B cell (primary cell): ENCODE measurements around the gene NCAPH2. TPM values are rescaled to one million over a fixed set of nuclear protein-coding genes. Genes with fewer than 3 reads are reported as not detected.
A peak's percentile ranks its signal among the peaks of the same experiment; 100 is the strongest.

Experiments used
- ATAC-seq: fragments of 200-7000 bp; cut with Tn5 transposase; one replicate; pipeline ENCODE4 v1.10.0; 2021; ENCODE audit warnings: low read depth, mild to moderate bottlenecking, moderate number of reproducible peaks, moderate library complexity
- CTCF ChIA-PET: fragments of 350-600 bp; sonication (Branson Sonifier 250); formaldehyde crosslinking; loops from one replicate; lab custom pipeline; 2021; ENCODE audit warnings: antibody characterized with exemption, inconsistent platforms; lab: Charles Lee
- POLR2A ChIA-PET: fragments of 350-600 bp; sonication (Branson Sonifier 250); formaldehyde crosslinking; loops from one replicate; lab custom pipeline; 2021; ENCODE audit warnings: antibody characterized with exemption; lab: Charles Lee
- DNase-seq: peaks from one replicate; pipeline ENCODE4 v3.0.0; 2013
- H2AFZ ChIP-seq: 2 replicates; pipeline ENCODE4 v1.6.1; 2012; ENCODE audit warnings: mild to moderate bottlenecking, low read depth, low read length; ENCODE audit not compliant: insufficient read depth, poor library complexity, severe bottlenecking
- H3K27ac ChIP-seq, 2 donors: 1 replicate in 1 of 2; 2 replicates in 1 of 2; pipeline ENCODE4 v1.5.1; 2012 to 2013; ENCODE audit warnings: low read length in 2 of 2, mild to moderate bottlenecking in 2 of 2, moderate library complexity in 1 of 2
- H3K27me3 ChIP-seq, 4 experiments: fragments of 200-600 bp in 1 of 4; sonication (generic) in 1 of 4; replicated peaks in 1 of 4; 1 replicate in 2 of 4; 2 replicates in 2 of 4; pipeline versions ENCODE4 v1.6.1 to v1.7.0; 2013 to 2016; ENCODE audit warnings: low read length in 3 of 4, mild to moderate bottlenecking in 2 of 4, mixed read lengths in 1 of 4, moderate library complexity in 1 of 4; ENCODE audit not compliant: insufficient read depth in 4 of 4, control insufficient read depth in 3 of 4; ENCODE audit errors: control extremely low read depth in 1 of 4
- H3K36me3 ChIP-seq, 2 experiments: replicated peaks in 1 of 2; 1 replicate in 1 of 2; 2 replicates in 1 of 2; pipeline versions ENCODE4 v1.6.1 to v1.7.1; 2013; ENCODE audit warnings: low read length in 1 of 2; ENCODE audit not compliant: insufficient read depth in 2 of 2, control insufficient read depth in 1 of 2; ENCODE audit errors: control extremely low read depth in 1 of 2, extremely low read depth in 1 of 2
- H3K4me1 ChIP-seq, 2 donors: fragments of 200-600 bp in 1 of 2; sonication (generic) in 1 of 2; 1 replicate in 1 of 2; 2 replicates in 1 of 2; pipeline versions ENCODE4 v1.5.1 to v1.6.1; 2013 to 2017; ENCODE audit warnings: low read length in 2 of 2; ENCODE audit not compliant: control insufficient read depth in 2 of 2, insufficient read depth in 2 of 2
- H3K4me2 ChIP-seq: replicated peaks from 2 replicates; pipeline ENCODE3; 2012; ENCODE audit warnings: mild to moderate bottlenecking, low read depth, low read length; ENCODE audit not compliant: poor library complexity, severe bottlenecking
- H3K4me3 ChIP-seq, 5 experiments: fragments of 200-600 bp in 1 of 5; sonication (generic) in 1 of 5; 1 replicate in 3 of 5; 2 replicates in 2 of 5; pipeline versions ENCODE4 v1.5.1 to v1.7.0; 2011 to 2016; ENCODE audit warnings: low read length in 4 of 5, mild to moderate bottlenecking in 4 of 5, low read depth in 2 of 5, control low read depth in 1 of 5, moderate library complexity in 1 of 5; ENCODE audit not compliant: insufficient read depth in 1 of 5; ENCODE audit errors: control extremely low read depth in 1 of 5, extremely low read depth in 1 of 5
- H3K79me2 ChIP-seq: fragments of 200-600 bp; sonication (generic); one replicate; pipeline ENCODE4 v1.6.0; 2016; ENCODE audit warnings: low read length; ENCODE audit not compliant: control insufficient read depth, insufficient read depth
- H3K9ac ChIP-seq: fragments of 200-600 bp; sonication (generic); 2 replicates; pipeline ENCODE4 v1.6.1; 2017; ENCODE audit warnings: mild to moderate bottlenecking, low read length, moderate library complexity
- H3K9me3 ChIP-seq, 3 donors: one replicate each; pipeline versions ENCODE4 v1.6.1 to v1.7.1; 2013; ENCODE audit warnings: low read length in 2 of 3; ENCODE audit not compliant: control insufficient read depth in 2 of 3, insufficient read depth in 1 of 3; ENCODE audit errors: control extremely low read depth in 1 of 3
- H4K20me1 ChIP-seq: 2 replicates; pipeline ENCODE4 v1.6.0; 2012; ENCODE audit warnings: mild to moderate bottlenecking, low read length; ENCODE audit not compliant: insufficient read depth, control insufficient read depth, poor library complexity, severe bottlenecking
- H3K27ac Mint-ChIP-seq: one replicate; pipeline ENCODE4 v1.8.0; 2021; ENCODE audit warnings: mixed read lengths
- H3K27me3 Mint-ChIP-seq: one replicate; pipeline ENCODE4 v1.8.0; 2021; ENCODE audit warnings: mixed read lengths
- H3K4me1 Mint-ChIP-seq: one replicate; pipeline ENCODE4 v1.8.0; 2021; ENCODE audit warnings: mixed read lengths
- H3K4me3 Mint-ChIP-seq: one replicate; pipeline ENCODE4 v1.8.0; 2021; ENCODE audit warnings: mixed read lengths
- H3K9me3 Mint-ChIP-seq: one replicate; pipeline ENCODE4 v1.8.0; 2022; ENCODE audit warnings: mixed read lengths; ENCODE audit not compliant: insufficient read depth
- CTCF ChIP-seq: fragments of 200-600 bp; IDR thresholded peaks from one replicate; pipeline ENCODE4 v1.8.0; 2022; ENCODE audit warnings: antibody characterized with exemption, mild to moderate bottlenecking
- EZH2 ChIP-seq: IDR thresholded peaks from 2 replicates; pipeline ENCODE4 v1.6.1; 2012; ENCODE audit warnings: borderline replicate concordance, low read depth, mild to moderate bottlenecking, moderate library complexity, low read length; ENCODE audit not compliant: insufficient read depth, poor library complexity, severe bottlenecking
- WGBS: methylation state at CpG from one replicate; pipeline ENCODE4 v1.1.5; 2013; ENCODE audit warnings: missing lambda C conversion rate; ENCODE audit not compliant: insufficient coverage; 5-methylcytosine and 5-hydroxymethylcytosine counted together
- intact Hi-C: fragments of 100-400 bp; cut with micrococcal nuclease; formaldehyde crosslinking; loops from one replicate; pipeline ENCODE4 v1.10.0; 2022
- polyA plus RNA-seq: library from polyadenylated mRNA; depleted of rRNA; stranded (reverse); fragments of >200 nt; gene quantifications from 2 replicates; pipeline ENCODE4 v1.2.3, GENCODE V29; 2012
- total RNA-seq, 2 donors: library from RNA; stranded (reverse); fragments of 120-200 nt in 1 of 2; gene quantifications; 1 replicate in 1 of 2; 2 replicates in 1 of 2; pipeline versions ENCODE4 v1.2.3 to v1.2.4, GENCODE V29; 2013 to 2022

The NCAPH2 gene
- total and polyA plus RNA-seq, 2 donors (not counting 1 experiment from before 2014, with no cell fraction given) = 47.1 to 76.9 TPM

DNA sequence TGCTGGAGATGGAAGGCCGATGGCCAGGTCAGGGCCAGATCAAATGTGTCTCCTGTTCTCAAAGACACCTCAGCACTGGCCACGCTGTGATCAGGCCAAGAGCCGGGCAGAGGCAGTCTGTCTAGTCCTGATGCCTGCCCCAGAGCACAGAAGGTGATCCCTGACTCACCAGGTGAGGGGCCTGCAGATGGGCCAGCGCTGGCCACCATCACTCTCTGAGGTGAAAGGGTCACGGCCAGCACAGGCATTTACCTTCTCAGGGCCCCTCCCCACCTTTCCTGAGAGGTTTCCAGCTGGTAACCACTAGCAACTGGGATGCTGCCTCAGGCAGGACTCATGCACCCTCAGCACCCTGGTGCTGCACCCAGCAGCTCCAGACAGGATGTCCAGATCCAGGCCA is 36.1 kb upstream of the NCAPH2 start:
- peak overlapping the region; percentile 89 for H3K4me3 Mint-ChIP-seq
- no peak for DNase-seq
- no peaks in the 10 kb centered on the region for H3K9me3 Mint-ChIP-seq
- ChIA-PET CTCF (interaction anchor here (0.5 to 2.2 kb wide), 2 partner anchors 19 to 26 kb away, joined by 7 to 16 read pairs; no protein-coding TSS in a partner anchor), POLR2A (interaction anchor here (1.2 kb wide), 1 partner anchor 26 kb away, joined by 3 read pairs; no protein-coding TSS in a partner anchor)
- H3K9ac ChIP-seq = peak overlapping the region; percentile 87
- H3K4me2 ChIP-seq = peak overlapping the region; percentile 99
- ATAC-seq = no peak
- no peaks in the 10 kb centered on the region for H3K27me3 Mint-ChIP-seq
- H3K4me1 Mint-ChIP-seq = peaks cover 69% of the 10 kb centered on the region
- no peak overlapping the region for H2AFZ ChIP-seq
- no peaks in the 10 kb centered on the region for H3K27me3 ChIP-seq
- no peak overlapping the region for H3K4me3 ChIP-seq
- intact Hi-C loops = loop anchor here (5.0 to 10.0 kb wide), 2 partner anchors 55 to 537 kb away; partner anchors contain the start of gene SCO2
- H3K4me1 ChIP-seq = peaks cover 65 to 73% of the 10 kb centered on the region in 2 donors
- WGBS = 86% methylated on average over 5 of the region's 5 CpGs
- peak overlapping the region; percentile 69 to 90 for H3K27ac ChIP-seq
- peaks cover 62% of the 10 kb centered on the region for H4K20me1 ChIP-seq
- H3K79me2 ChIP-seq = peaks cover 72% of the 10 kb centered on the region
- H3K27ac Mint-ChIP-seq = peak overlapping the region; percentile 96
- TF ChIP-seq EZH2 = no peak
- no peak for TF ChIP-seq CTCF
- H3K9me3 ChIP-seq = no peaks in the 10 kb centered on the region
- peaks cover 0 to 17% of the 10 kb centered on the region in 2 experiments for H3K36me3 ChIP-seq

DNA sequence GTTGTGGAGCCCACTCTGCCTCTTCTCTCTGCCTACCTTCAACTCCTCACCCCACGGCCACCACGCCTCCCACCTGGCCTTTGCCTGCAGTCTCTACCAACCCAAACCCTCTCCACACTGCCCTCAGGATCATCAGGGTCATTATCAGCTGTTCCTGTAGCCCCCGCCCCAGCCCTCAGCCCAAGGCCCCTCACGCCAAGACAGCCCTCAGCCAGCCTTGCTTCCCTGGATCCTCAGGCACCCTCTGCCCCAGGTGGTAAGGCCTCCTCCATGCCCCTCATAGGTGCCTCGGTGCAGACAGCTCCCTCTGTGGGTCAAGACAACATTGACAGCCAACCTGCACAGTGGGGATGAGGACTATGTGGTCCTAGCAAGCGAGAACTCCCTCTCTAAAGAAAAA is 34.9 kb upstream of the NCAPH2 start:
- DNase-seq (peak; percentile 60), ATAC-seq (no peak)
- peaks cover 61 to 69% of the 10 kb centered on the region in 2 donors for H3K4me1 ChIP-seq
- ChIA-PET POLR2A (interaction anchor here (1.3 kb wide), 1 partner anchor 52 kb away, joined by 5 read pairs; the partner anchor contains the start of gene SCO2), CTCF (interaction anchor here (1.1 to 2.2 kb wide), 7 partner anchors 12 to 232 kb away, joined by 3 to 16 read pairs (median 4); partner anchors contain the start of gene SCO2)
- H3K4me2 ChIP-seq = peak overlapping the region; percentile 99
- TF ChIP-seq EZH2 (no peak), CTCF (peak; percentile 38)
- WGBS = 94% methylated on average over 5 of the region's 6 CpGs
- Mint-ChIP-seq H3K9me3 (no peaks in the 10 kb centered on the region), H3K4me3 (peak overlapping the region; percentile 89), H3K27me3 (no peaks in the 10 kb centered on the region), H3K27ac (peak overlapping the region; percentile 92), H3K4me1 (peaks cover 65% of the 10 kb centered on the region)
- H3K4me3 ChIP-seq = peak overlapping the region in 3 of 5 experiments; percentile 68 to 81 (median 72)
- no peaks in the 10 kb centered on the region for H3K9me3 ChIP-seq
- peak overlapping the region in 1 of 2 donors; percentile 90 for H3K27ac ChIP-seq
- H3K36me3 ChIP-seq = peaks cover 0 to 7% of the 10 kb centered on the region in 2 experiments
- peaks cover 67% of the 10 kb centered on the region for H3K79me2 ChIP-seq
- H3K27me3 ChIP-seq = no peaks in the 10 kb centered on the region
- intact Hi-C loops = loop anchor here (5.0 to 10.0 kb wide), 2 partner anchors 54 to 538 kb away; partner anchors contain the start of gene SCO2
- no peak overlapping the region for H2AFZ ChIP-seq
- peak overlapping the region; percentile 87 for H3K9ac ChIP-seq
- H4K20me1 ChIP-seq = peaks cover 58% of the 10 kb centered on the region
